Measurements from ENCODE around the gene CPED1.

DNA sequence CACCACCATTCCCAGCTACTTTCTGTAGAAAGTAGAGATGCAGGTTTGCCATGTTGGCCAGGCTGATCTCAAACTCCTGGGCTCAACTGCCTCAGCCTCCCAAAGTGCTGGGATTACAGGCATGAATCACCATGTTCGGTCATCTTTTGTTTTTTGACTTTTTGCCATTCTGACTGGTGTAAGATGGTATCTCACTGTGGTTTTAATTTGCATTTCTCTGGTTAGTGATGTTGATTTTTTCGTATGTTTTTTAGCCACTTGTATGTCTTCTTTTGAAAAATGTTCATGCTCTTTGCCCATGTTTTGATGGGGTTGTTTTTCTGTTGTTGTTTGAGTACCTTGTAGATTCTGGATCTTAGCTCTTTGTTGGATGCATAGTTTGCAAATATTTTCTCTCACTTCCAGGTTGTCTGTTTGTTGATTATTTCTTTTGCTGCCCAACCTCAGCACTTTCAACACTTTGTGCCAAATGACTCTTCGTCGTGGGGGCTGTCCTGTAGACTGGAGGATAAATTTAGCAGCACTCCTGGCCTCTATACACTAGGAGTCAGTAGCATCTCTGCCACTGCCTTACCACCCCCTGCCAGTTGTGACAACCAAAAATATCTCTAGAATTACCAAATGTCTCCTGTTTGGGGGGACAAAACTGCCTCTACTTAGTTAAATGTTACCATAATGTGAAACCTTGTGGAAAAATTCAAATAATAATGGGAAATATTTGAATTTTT lies 6.5 kb upstream of the CPED1 start:
- TF ChIP-seq POLR2AphosphoS5 (IDR thresholded peaks at IDR 0.05; ENCODE audit: low read depth, low read length): no peak
- no peak for TF ChIP-seq FOXP2 (optimal IDR thresholded peaks at IDR 0.05; ENCODE audit: borderline replicate concordance, extremely low read depth, extremely low read length, insufficient read depth)
- TF ChIP-seq, protein P1, sequence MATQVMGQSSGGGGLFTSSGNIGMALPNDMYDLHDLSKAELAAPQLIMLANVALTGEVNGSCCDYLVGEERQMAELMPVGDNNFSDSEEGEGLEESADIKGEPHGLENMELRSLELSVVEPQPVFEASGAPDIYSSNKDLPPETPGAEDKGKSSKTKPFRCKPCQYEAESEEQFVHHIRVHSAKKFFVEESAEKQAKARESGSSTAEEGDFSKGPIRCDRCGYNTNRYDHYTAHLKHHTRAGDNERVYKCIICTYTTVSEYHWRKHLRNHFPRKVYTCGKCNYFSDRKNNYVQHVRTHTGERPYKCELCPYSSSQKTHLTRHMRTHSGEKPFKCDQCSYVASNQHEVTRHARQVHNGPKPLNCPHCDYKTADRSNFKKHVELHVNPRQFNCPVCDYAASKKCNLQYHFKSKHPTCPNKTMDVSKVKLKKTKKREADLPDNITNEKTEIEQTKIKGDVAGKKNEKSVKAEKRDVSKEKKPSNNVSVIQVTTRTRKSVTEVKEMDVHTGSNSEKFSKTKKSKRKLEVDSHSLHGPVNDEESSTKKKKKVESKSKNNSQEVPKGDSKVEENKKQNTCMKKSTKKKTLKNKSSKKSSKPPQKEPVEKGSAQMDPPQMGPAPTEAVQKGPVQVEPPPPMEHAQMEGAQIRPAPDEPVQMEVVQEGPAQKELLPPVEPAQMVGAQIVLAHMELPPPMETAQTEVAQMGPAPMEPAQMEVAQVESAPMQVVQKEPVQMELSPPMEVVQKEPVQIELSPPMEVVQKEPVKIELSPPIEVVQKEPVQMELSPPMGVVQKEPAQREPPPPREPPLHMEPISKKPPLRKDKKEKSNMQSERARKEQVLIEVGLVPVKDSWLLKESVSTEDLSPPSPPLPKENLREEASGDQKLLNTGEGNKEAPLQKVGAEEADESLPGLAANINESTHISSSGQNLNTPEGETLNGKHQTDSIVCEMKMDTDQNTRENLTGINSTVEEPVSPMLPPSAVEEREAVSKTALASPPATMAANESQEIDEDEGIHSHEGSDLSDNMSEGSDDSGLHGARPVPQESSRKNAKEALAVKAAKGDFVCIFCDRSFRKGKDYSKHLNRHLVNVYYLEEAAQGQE (IDR thresholded peaks at IDR 0.05; ENCODE audit: insufficient read depth in 1 of 2, low read depth in 2 of 2, low read length in 2 of 2): no peak
- no peak for TF ChIP-seq TAF1 (IDR thresholded peaks at IDR 0.05; ENCODE audit: borderline replicate concordance, insufficient read depth, low read length)
- no peak for TF ChIP-seq SIN3A (IDR thresholded peaks at IDR 0.05; ENCODE audit: borderline replicate concordance, insufficient read depth, low read length)
